ENCODE data around the gene IGLL1.

GRCh38 chr22:23531283-23531956 lies 48.7 kb downstream of the IGLL1 start:
- TF ChIP-seq CTCF (IDR thresholded peaks at IDR 0.05; ENCODE audit: insufficient read depth, low read length) (no peak), GABPA (IDR thresholded peaks at IDR 0.05; ENCODE audit: low read depth) (no peak), REST (IDR thresholded peaks at IDR 0.05; ENCODE audit: insufficient replicate concordance, low read depth) (no peak), POLR2AphosphoS5 (IDR thresholded peaks at IDR 0.05; ENCODE audit: low read depth) (no peak)
